ENCODE data around the gene SCART1. TPM values are rescaled to one million over a fixed set of nuclear protein-coding genes. Genes with fewer than 3 reads are reported as not detected.

The SCART1 gene
- total and polyA plus RNA-seq, 2 donors (not counting 3 experiments of a cell fraction or from before 2014, with no cell fraction given): 0.90 to 1.0 TPM

- no peaks in the 10 kb centered on the region for H3K9me1 ChIP-seq (replicated peaks; ENCODE audit: control insufficient read depth, extremely low read depth, insufficient read depth, low read length)
- no peaks in the 10 kb centered on the region for H3K9me3 ChIP-seq (replicated peaks; ENCODE audit: control insufficient read depth, insufficient read depth, low read length)
- TF ChIP-seq CTCF (IDR thresholded peaks at IDR 0.05; ENCODE audit: extremely low read depth in 1 of 2, insufficient read depth in 1 of 2, low read depth in 1 of 2, low read length in 2 of 2) (no peak), GATA2 (IDR thresholded peaks at IDR 0.05; ENCODE audit: insufficient read depth, insufficient read length, low read depth, low read length) (no peak), FOS (IDR thresholded peaks at IDR 0.05; ENCODE audit: borderline replicate concordance, insufficient read depth, low read length) (no peak), MYC (IDR thresholded peaks at IDR 0.05; ENCODE audit: low read depth, low read length) (no peak), POLR2A (IDR thresholded peaks at IDR 0.05; ENCODE audit: low read depth, low read length) (no peak), EZH2 (IDR thresholded peaks at IDR 0.05; ENCODE audit: borderline replicate concordance, low read depth, low read length, severe bottlenecking) (no peak), POLR2AphosphoS5 (IDR thresholded peaks at IDR 0.05; ENCODE audit: insufficient read depth, low read depth, low read length) (no peak), JUN (IDR thresholded peaks at IDR 0.05; ENCODE audit: borderline replicate concordance, insufficient read depth, insufficient read length, low read depth) (no peak), MAX (IDR thresholded peaks at IDR 0.05; ENCODE audit: insufficient read depth, insufficient read length) (no peak)
- no peak overlapping the region for H3K9ac ChIP-seq (replicated peaks; ENCODE audit: extremely low read depth, insufficient read depth, low read length)
- BruUV-seq (replicated peaks): no TSS peak
- H3K4me3 ChIP-seq (replicated peaks in 1 of 3; ENCODE audit: insufficient read depth in 1 of 3, low read depth in 1 of 3, low read length in 3 of 3): no peak overlapping the region
- POLR2A ChIA-PET: no interaction called here
- no peaks in the 10 kb centered on the region for H3K79me2 ChIP-seq (ENCODE audit: control insufficient read depth, insufficient read depth, low read length)
- no peaks in the 10 kb centered on the region for H3K4me1 ChIP-seq (ENCODE audit: control insufficient read depth, extremely low read depth, insufficient read depth, low read length)
- DNase-seq (ENCODE audit: low read depth, low spot score) (no peak), FAIRE-seq (no peak)
- no peaks in the 10 kb centered on the region for H3K27me3 ChIP-seq (ENCODE audit: control insufficient read depth in 2 of 2, insufficient read depth in 2 of 2, low read length in 2 of 2)
- H3K27ac ChIP-seq (ENCODE audit: insufficient read depth, low read depth, low read length): no peak overlapping the region
- no peaks in the 10 kb centered on the region for H4K20me1 ChIP-seq (replicated peaks; ENCODE audit: control insufficient read depth, extremely low read depth, insufficient read depth, low read length)
- intact Hi-C loops (cut with micrococcal nuclease): no loop called here
- no peak overlapping the region for H2AFZ ChIP-seq (ENCODE audit: low read depth, low read length)
- CTCF ChIA-PET: no interaction called here
- dilution Hi-C loops (cut with MboI; ENCODE audit: extremely low pct_ligation_motif_present, low sequenced_read_pairs): no loop called here
- no peaks in the 10 kb centered on the region for H3K36me3 ChIP-seq (ENCODE audit: control insufficient read depth in 2 of 2, extremely low read depth in 1 of 2, insufficient read depth in 2 of 2, low read length in 2 of 2)
- no peak overlapping the region for H3K4me2 ChIP-seq (ENCODE audit: insufficient read depth, low read length)
These were observed 6.5 kb downstream of the SCART1 start for GRCh38 chr10:133460208-133460769.
